ENCODE results near the gene ADGRG1.

ADGRG1 gene

DNA sequence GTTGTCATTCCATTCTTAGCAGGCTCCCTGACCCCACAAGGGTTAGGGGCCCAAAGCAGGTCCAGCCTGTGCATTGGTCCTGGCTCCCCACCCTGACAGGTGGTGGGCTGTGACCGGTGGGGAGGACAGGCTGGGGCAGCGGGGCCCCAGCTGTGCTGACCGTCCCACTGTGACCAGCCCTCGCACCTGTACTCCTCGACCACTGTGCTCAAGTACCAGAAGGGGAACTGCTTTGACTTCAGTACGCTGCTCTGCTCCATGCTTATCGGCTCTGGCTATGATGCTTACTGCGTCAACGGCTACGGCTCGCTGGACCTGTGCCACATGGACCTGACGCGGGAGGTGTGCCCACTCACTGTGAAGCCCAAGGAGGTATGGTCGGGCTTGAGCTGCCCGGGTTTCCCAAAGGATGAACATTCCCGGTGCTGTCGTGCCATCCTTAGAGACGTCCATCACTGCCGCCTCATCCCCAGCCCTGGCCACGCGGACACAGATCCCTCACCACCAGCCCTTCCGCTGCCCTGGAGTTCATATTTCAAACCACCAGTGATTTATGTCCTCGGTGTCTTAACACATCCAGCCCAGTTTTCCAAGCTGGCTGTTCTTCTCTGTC lies 73.4 kb downstream of the ADGRG1 start:
- TF ChIP-seq, protein P1, sequence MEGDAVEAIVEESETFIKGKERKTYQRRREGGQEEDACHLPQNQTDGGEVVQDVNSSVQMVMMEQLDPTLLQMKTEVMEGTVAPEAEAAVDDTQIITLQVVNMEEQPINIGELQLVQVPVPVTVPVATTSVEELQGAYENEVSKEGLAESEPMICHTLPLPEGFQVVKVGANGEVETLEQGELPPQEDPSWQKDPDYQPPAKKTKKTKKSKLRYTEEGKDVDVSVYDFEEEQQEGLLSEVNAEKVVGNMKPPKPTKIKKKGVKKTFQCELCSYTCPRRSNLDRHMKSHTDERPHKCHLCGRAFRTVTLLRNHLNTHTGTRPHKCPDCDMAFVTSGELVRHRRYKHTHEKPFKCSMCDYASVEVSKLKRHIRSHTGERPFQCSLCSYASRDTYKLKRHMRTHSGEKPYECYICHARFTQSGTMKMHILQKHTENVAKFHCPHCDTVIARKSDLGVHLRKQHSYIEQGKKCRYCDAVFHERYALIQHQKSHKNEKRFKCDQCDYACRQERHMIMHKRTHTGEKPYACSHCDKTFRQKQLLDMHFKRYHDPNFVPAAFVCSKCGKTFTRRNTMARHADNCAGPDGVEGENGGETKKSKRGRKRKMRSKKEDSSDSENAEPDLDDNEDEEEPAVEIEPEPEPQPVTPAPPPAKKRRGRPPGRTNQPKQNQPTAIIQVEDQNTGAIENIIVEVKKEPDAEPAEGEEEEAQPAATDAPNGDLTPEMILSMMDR (IDR thresholded peaks at IDR 0.05), result no peak
- no peaks in the 10 kb centered on the region for H3K4me1 ChIP-seq
- no peaks in the 10 kb centered on the region for H3K9me3 ChIP-seq
- H3K36me3 ChIP-seq, result no peaks in the 10 kb centered on the region
- intact Hi-C loops (cut with DNase I; ENCODE audit: low total_unique reads), result no loop called here
- H3K4me3 ChIP-seq, result no peak overlapping the region
- DNase-seq, result no peak
- no peak overlapping the region for H3K27ac ChIP-seq
- H3K27me3 ChIP-seq, result no peaks in the 10 kb centered on the region

DNA sequence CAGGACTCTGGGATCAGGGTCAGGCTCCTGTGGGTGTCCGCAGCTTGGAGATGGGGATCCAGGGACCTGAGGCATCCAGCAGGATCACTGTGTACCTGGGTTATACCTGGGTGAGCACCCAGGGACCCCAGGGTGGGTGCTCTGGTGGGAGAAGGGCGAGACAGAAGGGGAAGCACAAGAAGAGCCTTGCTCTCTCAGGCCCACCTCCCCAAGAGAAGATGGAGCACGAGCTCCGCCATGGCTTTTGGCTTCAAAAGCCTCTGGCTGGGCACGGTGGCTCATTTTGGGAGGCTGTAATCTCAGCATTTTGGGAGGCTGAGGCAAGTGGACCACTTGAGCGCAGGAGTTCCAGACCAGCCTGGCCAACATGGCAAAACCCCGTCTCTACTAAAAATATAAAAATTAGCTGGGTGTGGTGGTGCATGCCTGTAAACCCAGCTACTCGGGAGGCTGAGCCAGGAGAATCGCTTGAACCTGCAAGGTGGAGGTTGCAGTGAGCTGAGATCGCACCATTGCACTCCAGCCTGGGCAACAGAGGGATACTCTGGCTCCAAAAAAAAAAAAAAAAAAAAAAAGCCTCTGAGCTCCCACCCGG lies 75.1 kb downstream of the ADGRG1 start:
- no peaks in the 10 kb centered on the region for H3K9me3 ChIP-seq
- TF ChIP-seq, protein P1 (IDR thresholded peaks at IDR 0.05), result no peak
- DNase-seq, result no peak
- intact Hi-C loops (cut with DNase I; ENCODE audit: low total_unique reads), result no loop called here
- no peak overlapping the region for H3K27ac ChIP-seq
- no peaks in the 10 kb centered on the region for H3K4me1 ChIP-seq
- H3K4me3 ChIP-seq, result no peak overlapping the region
- H3K36me3 ChIP-seq, result no peaks in the 10 kb centered on the region
- H3K27me3 ChIP-seq, result no peaks in the 10 kb centered on the region

DNA sequence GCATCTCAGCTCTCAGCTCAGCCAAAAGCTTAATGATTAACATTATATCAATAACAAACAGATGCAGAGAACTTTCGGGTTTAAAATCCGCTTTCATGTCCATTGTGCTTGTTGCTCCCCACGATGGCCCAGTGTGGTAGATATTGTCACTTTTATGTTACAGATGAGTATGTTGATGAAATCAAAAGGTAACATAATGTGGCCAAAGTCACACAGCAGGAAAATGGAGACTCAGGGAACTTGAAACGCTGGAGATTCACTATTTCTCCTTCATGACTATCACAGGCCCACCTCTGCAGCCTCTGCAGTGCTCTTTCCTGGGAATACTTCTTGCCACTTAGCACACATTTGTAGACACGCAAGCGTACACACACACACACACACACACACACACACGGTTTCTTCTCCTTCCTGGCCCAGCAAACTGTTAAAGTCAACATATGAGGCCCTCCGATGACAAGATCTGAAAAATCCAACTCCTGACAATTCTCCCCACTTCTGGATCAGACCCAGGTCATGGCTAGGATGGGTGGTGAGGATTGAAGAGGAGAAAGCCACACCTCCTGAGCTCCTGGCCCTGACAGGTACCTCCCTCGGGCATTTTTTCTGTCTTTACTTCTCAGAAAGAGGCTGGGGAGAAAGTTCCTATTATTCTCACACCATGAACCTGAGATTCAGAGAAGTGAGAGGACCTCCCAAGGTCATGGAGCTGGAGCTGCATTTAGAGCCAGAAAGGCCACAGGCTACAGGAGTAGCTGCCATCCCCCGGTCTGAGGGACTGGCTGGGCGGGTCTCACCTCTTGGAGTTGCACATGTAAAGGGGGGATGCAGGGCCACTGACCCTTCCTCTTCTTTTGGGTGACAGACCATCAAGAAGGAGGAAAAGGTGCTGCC lies 75.8 kb downstream of the ADGRG1 start:
- DNase-seq, result no peak
- Histone ChIP-seq H3K27me3 (no peaks in the 10 kb centered on the region), H3K36me3 (no peaks in the 10 kb centered on the region), H3K27ac (no peak overlapping the region), H3K9me3 (no peaks in the 10 kb centered on the region), H3K4me1 (no peaks in the 10 kb centered on the region), H3K4me3 (no peak overlapping the region)
- intact Hi-C loops (cut with DNase I; ENCODE audit: low total_unique reads), result no loop called here
- TF ChIP-seq, protein P1 (IDR thresholded peaks at IDR 0.05), result no peak

DNA sequence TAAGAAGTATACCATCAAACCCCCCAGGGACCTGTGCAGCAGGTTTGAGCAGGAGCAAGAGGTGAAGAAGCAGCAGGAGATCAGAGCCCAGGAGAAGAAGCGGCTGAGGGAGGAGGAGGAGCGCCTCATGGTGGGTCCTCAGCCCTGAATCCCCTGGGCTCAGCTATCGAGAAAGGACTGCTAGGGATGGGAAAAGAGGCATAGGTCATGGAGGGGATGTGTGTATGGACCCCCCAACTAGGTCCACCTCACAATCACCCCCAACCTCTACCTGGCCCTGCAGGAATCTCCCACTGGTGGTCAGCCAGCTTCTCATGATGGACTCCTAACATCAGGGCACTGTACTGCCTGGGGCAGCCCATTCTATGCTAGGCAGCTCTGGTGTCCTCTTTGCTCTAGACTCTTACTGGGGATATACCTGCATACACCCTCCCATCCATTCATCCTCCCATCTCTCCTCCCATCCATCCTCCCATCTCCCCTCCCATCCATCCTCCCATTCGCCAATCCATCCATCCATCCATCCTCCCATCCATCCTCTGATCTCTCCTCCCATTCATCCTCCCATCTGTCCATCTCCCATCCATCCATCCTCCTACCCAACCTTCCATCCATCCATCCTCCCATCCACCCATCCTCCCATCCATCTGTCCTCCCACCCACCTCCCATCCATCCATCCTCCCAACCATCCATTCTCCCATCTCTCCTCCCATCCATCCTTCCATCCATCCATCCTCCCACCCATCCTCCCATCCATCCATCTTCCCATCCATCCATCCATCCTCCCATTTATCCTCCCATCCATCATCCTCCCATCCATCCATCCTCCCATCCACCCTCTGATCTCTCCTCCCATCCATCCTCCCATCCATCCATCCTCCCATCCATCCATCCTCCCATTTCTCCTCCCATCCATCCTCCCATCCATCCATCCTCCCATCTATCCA lies 76.7 kb downstream of the ADGRG1 start:
- H3K9me3 ChIP-seq, result no peaks in the 10 kb centered on the region
- TF ChIP-seq, protein P1 (IDR thresholded peaks at IDR 0.05), result no peak

DNA sequence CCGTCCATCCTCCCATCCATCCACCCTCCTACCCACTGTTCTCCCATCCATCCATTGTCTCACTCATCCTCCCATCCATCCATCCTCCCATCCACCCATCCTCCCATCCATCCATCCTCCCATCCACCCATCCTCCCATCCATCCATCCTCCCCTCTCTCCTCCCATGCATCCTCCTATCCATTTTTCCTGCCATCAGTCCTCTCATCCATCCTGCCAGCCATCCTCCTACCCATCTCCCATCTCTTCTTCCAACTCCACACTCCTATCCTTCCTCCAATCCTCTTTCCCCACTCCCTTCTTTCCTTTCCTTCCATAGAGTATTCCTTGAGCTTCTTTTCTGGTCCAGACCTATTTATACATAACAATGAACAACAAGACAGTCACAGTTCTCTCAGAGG lies 78.3 kb downstream of the ADGRG1 start:
- intact Hi-C loops (cut with DNase I; ENCODE audit: low total_unique reads), result no loop called here
- H3K27me3 ChIP-seq, result no peaks in the 10 kb centered on the region
- TF ChIP-seq, protein P1 (IDR thresholded peaks at IDR 0.05), result no peak
- no peaks in the 10 kb centered on the region for H3K9me3 ChIP-seq
- no peak for DNase-seq
- H3K27ac ChIP-seq, result no peak overlapping the region
- H3K36me3 ChIP-seq, result no peaks in the 10 kb centered on the region
- no peak overlapping the region for H3K4me3 ChIP-seq
- no peaks in the 10 kb centered on the region for H3K4me1 ChIP-seq

More for the DNA sequence above, 76.7 kb downstream of the ADGRG1 start:
- Histone ChIP-seq H3K4me3 (no peak overlapping the region), H3K36me3 (no peaks in the 10 kb centered on the region), H3K27ac (no peak overlapping the region), H3K4me1 (no peaks in the 10 kb centered on the region), H3K27me3 (no peaks in the 10 kb centered on the region)
- DNase-seq, result no peak
- intact Hi-C loops (cut with DNase I; ENCODE audit: low total_unique reads), result no loop called here

Measured in tibial artery (tissue), 4 donors.